ENCODE results near the gene RFX7.
A peak's percentile ranks its signal among the peaks of the same experiment; 100 is the strongest.

Gene RFX7

DNA sequence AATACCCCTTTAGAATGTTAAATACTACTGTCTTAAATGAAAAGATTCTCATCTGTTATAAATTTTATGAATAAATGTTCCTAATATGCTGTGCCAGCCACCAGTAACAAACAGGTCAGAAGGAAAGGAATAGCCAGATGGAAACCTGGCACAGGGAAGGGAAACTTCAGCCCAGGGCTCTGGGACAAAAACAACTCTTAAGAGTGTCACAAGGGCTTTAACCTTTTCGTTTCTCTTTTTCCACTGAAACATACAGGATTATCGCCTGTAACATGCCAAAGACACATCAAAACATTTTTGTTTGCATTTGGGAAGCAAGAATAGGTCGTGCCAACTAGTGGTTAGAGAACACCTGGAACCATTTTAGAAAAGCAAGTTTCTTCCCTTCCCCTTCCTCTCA, 141.2 kb downstream of the RFX7 start:
- WGBS, result 95% methylated on average over 2 of the region's 3 CpGs
- no peak overlapping the region for H2BK120ac ChIP-seq (ENCODE audit: low read depth, low read length)

DNA sequence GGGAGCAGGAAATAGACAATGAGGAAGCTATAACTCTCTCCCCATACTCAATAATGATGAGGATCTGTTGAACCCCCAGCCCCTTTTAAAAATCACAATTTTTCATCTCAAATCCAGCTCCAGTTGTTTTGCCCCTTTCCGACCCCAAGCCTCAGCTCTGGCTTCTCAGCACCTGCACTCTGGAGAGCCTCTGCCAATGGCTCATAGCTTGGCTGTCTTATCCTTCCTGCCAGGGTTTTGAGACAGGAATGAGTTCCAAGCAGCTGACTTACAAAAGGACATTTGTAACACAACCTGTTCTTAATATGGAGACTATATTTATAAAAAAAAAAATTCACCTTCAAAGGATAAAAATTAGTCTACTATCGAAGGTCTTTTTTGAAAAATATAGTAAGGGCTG, 144.4 kb downstream of the RFX7 start:
- Histone ChIP-seq H2AFZ (ENCODE audit: low read depth, low read length) (no peak overlapping the region), H3K79me1 (replicated peaks; ENCODE audit: low read length, poor library complexity, severe bottlenecking) (peaks cover 10% of the 10 kb centered on the region), H2AK5ac (ENCODE audit: low read length, severe bottlenecking) (no peak overlapping the region), H4K91ac (ENCODE audit: low read length) (no peak overlapping the region), H2BK12ac (ENCODE audit: low read length in 2 of 2) (no peak overlapping the region), H3K9ac (ENCODE audit: low read length) (no peak overlapping the region), H3K4me3 (ENCODE audit: insufficient read depth in 1 of 2, low read depth in 1 of 2, low read length in 2 of 2) (no peak overlapping the region), H4K8ac (ENCODE audit: low read length) (no peak overlapping the region), H3K4me1 (ENCODE audit: control insufficient read depth, insufficient read depth, low read depth, low read length) (no peaks in the 10 kb centered on the region), H3K27ac (ENCODE audit: low read length, poor library complexity, severe bottlenecking) (no peak overlapping the region), H3K4ac (ENCODE audit: low read depth in 1 of 2, low read length in 2 of 2) (no peak overlapping the region), H3K9me3 (ENCODE audit: control insufficient read depth, low read length) (no peaks in the 10 kb centered on the region), H3K23ac (ENCODE audit: low read length in 2 of 2) (no peak overlapping the region), H3K4me2 (ENCODE audit: low read length, poor library complexity, severe bottlenecking) (no peak overlapping the region), H2BK5ac (ENCODE audit: low read depth, low read length, poor library complexity, severe bottlenecking) (no peak overlapping the region), H3K36me3 (ENCODE audit: control insufficient read depth in 1 of 2, insufficient read depth in 2 of 2, low read depth in 1 of 2, low read length in 2 of 2) (peaks cover 19 to 80% of the 10 kb centered on the region in 2 experiments), H3K18ac (ENCODE audit: low read depth in 1 of 2, low read length in 2 of 2) (no peak overlapping the region), H2BK15ac (ENCODE audit: low read depth, poor library complexity, severe bottlenecking) (no peak overlapping the region), H3K14ac (ENCODE audit: low read length in 2 of 2) (no peak overlapping the region), H2BK120ac (ENCODE audit: low read depth, low read length) (no peak overlapping the region), H3K27me3 (ENCODE audit: control insufficient read depth in 1 of 2, insufficient read depth in 1 of 2, low read length in 2 of 2) (no peaks in the 10 kb centered on the region)
- DNase-seq, result no peak
- WGBS, result 96% methylated on average over 1 of the region's 2 CpGs

More for the DNA sequence above, 141.2 kb downstream of the RFX7 start:
- H4K8ac ChIP-seq (ENCODE audit: low read length), result no peak overlapping the region
- H2AFZ ChIP-seq (ENCODE audit: low read depth, low read length), result no peak overlapping the region
- H3K27me3 ChIP-seq (ENCODE audit: control insufficient read depth in 1 of 2, insufficient read depth in 1 of 2, low read length in 2 of 2), result no peaks in the 10 kb centered on the region
- H3K14ac ChIP-seq (ENCODE audit: low read length in 2 of 2), result no peak overlapping the region
- H3K9me3 ChIP-seq (ENCODE audit: control insufficient read depth, low read length), result no peaks in the 10 kb centered on the region
- no peak overlapping the region for H3K9ac ChIP-seq (ENCODE audit: low read length)
- H3K4me2 ChIP-seq (ENCODE audit: low read length, poor library complexity, severe bottlenecking), result no peak overlapping the region
- H2BK15ac ChIP-seq (ENCODE audit: low read depth, poor library complexity, severe bottlenecking), result no peak overlapping the region
- no peak for DNase-seq
- H2BK12ac ChIP-seq (ENCODE audit: low read length in 2 of 2), result no peak overlapping the region
- H2AK5ac ChIP-seq (ENCODE audit: low read length, severe bottlenecking), result no peak overlapping the region
- H3K23ac ChIP-seq (ENCODE audit: low read length in 2 of 2), result no peak overlapping the region
- H3K27ac ChIP-seq (ENCODE audit: low read length, poor library complexity, severe bottlenecking), result no peak overlapping the region
- H3K79me1 ChIP-seq (replicated peaks; ENCODE audit: low read length, poor library complexity, severe bottlenecking), result peaks cover 10% of the 10 kb centered on the region
- no peak overlapping the region for H3K4ac ChIP-seq (ENCODE audit: low read depth in 1 of 2, low read length in 2 of 2)
- no peak overlapping the region for H3K18ac ChIP-seq (ENCODE audit: low read depth in 1 of 2, low read length in 2 of 2)
- peaks cover under 1 to 54% of the 10 kb centered on the region in 2 experiments for H3K36me3 ChIP-seq (ENCODE audit: control insufficient read depth in 1 of 2, insufficient read depth in 2 of 2, low read depth in 1 of 2, low read length in 2 of 2)
- H2BK5ac ChIP-seq (ENCODE audit: low read depth, low read length, poor library complexity, severe bottlenecking), result no peak overlapping the region
- no peak overlapping the region for H4K91ac ChIP-seq (ENCODE audit: low read length)
- H3K4me1 ChIP-seq (ENCODE audit: control insufficient read depth, insufficient read depth, low read depth, low read length), result no peaks in the 10 kb centered on the region
- no peak overlapping the region for H3K4me3 ChIP-seq (ENCODE audit: insufficient read depth in 1 of 2, low read depth in 1 of 2, low read length in 2 of 2)

DNA sequence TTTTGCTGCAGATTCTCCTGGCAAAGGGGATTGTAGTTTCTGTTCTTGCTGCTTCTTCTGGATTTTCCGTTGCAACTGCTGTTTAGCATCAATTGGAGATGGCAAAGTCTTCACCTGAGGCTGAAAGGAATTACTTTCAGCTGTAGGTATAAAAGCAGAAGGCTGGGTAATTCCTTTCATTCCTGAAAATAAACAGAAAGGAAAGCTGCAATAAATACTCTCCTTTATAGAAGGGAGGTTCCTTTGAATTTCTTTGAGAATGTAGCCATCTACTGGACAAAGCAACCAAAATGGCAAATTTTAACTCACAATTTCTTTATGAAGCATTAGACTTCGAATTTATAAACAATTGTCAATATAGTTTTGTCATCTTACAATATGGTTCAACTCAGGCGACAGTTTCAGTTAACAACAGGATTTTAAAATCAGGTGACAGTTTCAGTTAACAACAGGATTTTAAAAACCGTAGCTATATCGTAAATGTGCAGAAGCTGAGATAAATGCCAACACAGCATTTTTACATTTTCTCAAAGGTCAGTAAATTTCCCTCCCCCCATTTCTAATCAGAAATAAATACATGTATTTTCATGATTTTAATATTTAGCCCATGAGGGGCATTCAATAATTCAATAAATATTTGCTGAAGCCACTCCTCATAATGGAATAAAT, 145.3 kb downstream of the RFX7 start:
- 98% methylated on average over 5 of the region's 5 CpGs for whole genome bisulfite sequencing
- no peak overlapping the region for H2AFZ ChIP-seq (ENCODE audit: low read depth, low read length)

DNA sequence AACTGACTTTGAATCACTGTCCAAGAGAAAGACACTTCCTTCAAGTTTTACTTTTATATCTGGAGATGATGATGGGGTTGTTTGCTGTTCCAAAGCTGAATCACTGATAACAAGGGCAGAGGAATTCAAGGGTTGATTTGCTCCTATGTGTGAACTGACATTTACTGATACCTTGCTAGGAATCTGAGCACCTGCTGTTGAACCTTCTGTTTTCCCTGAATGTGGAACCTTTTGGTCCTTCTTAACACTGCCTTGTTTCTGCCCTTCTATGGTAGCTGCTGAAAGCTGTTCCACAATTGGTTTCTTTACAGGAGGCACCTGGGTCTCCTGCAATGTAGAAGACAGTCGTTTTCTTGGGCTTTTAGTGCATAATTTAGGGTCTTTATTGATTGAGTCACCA, 148.3 kb downstream of the RFX7 start:
- H3K4me1 ChIP-seq (ENCODE audit: control insufficient read depth, insufficient read depth, low read depth, low read length), result no peaks in the 10 kb centered on the region
- H3K79me1 ChIP-seq (replicated peaks; ENCODE audit: low read length, poor library complexity, severe bottlenecking), result peaks cover 5% of the 10 kb centered on the region
- H3K4me3 ChIP-seq (ENCODE audit: insufficient read depth in 1 of 2, low read depth in 1 of 2, low read length in 2 of 2), result no peak overlapping the region
- no peak overlapping the region for H3K9ac ChIP-seq (ENCODE audit: low read length)
- H3K14ac ChIP-seq (ENCODE audit: low read length in 2 of 2), result no peak overlapping the region
- no peaks in the 10 kb centered on the region for H3K27me3 ChIP-seq (ENCODE audit: control insufficient read depth in 1 of 2, insufficient read depth in 1 of 2, low read length in 2 of 2)
- H2BK15ac ChIP-seq (ENCODE audit: low read depth, poor library complexity, severe bottlenecking), result no peak overlapping the region
- H2BK12ac ChIP-seq (ENCODE audit: low read length in 2 of 2), result no peak overlapping the region
- H2AFZ ChIP-seq (ENCODE audit: low read depth, low read length), result no peak overlapping the region
- H2BK5ac ChIP-seq (ENCODE audit: low read depth, low read length, poor library complexity, severe bottlenecking), result no peak overlapping the region
- no peak for DNase-seq
- H4K91ac ChIP-seq (ENCODE audit: low read length), result no peak overlapping the region
- no peak overlapping the region for H3K4me2 ChIP-seq (ENCODE audit: low read length, poor library complexity, severe bottlenecking)
- peaks cover 24 to 91% of the 10 kb centered on the region in 2 experiments for H3K36me3 ChIP-seq (ENCODE audit: control insufficient read depth in 1 of 2, insufficient read depth in 2 of 2, low read depth in 1 of 2, low read length in 2 of 2)
- H3K4ac ChIP-seq (ENCODE audit: low read depth in 1 of 2, low read length in 2 of 2), result no peak overlapping the region
- no peaks in the 10 kb centered on the region for H3K9me3 ChIP-seq (ENCODE audit: control insufficient read depth, low read length)
- 42% methylated on average over 1 of the region's 1 CpG for WGBS
- no peak overlapping the region for H3K18ac ChIP-seq (ENCODE audit: low read depth in 1 of 2, low read length in 2 of 2)
- no peak overlapping the region for H3K23ac ChIP-seq (ENCODE audit: low read length in 2 of 2)
- no peak overlapping the region for H2AK5ac ChIP-seq (ENCODE audit: low read length, severe bottlenecking)
- H2BK120ac ChIP-seq (ENCODE audit: low read depth, low read length), result no peak overlapping the region
- no peak overlapping the region for H4K8ac ChIP-seq (ENCODE audit: low read length)
- H3K27ac ChIP-seq (ENCODE audit: low read length, poor library complexity, severe bottlenecking), result no peak overlapping the region

More for the DNA sequence above, 145.3 kb downstream of the RFX7 start:
- Histone ChIP-seq H3K9me3 (ENCODE audit: control insufficient read depth, low read length) (no peaks in the 10 kb centered on the region), H3K4ac (ENCODE audit: low read depth in 1 of 2, low read length in 2 of 2) (no peak overlapping the region), H3K18ac (ENCODE audit: low read depth in 1 of 2, low read length in 2 of 2) (no peak overlapping the region), H3K27me3 (ENCODE audit: control insufficient read depth in 1 of 2, insufficient read depth in 1 of 2, low read length in 2 of 2) (no peaks in the 10 kb centered on the region), H3K23ac (ENCODE audit: low read length in 2 of 2) (no peak overlapping the region), H3K9ac (ENCODE audit: low read length) (peak overlapping the region; percentile 35), H3K27ac (ENCODE audit: low read length, poor library complexity, severe bottlenecking) (no peak overlapping the region), H3K4me1 (ENCODE audit: control insufficient read depth, insufficient read depth, low read depth, low read length) (no peaks in the 10 kb centered on the region), H2BK12ac (ENCODE audit: low read length in 2 of 2) (no peak overlapping the region), H3K36me3 (ENCODE audit: control insufficient read depth in 1 of 2, insufficient read depth in 2 of 2, low read depth in 1 of 2, low read length in 2 of 2) (peaks cover 24 to 80% of the 10 kb centered on the region in 2 experiments), H2BK15ac (ENCODE audit: low read depth, poor library complexity, severe bottlenecking) (no peak overlapping the region), H2BK120ac (ENCODE audit: low read depth, low read length) (no peak overlapping the region), H4K8ac (ENCODE audit: low read length) (no peak overlapping the region), H3K14ac (ENCODE audit: low read length in 2 of 2) (no peak overlapping the region), H3K4me3 (ENCODE audit: insufficient read depth in 1 of 2, low read depth in 1 of 2, low read length in 2 of 2) (no peak overlapping the region), H4K91ac (ENCODE audit: low read length) (no peak overlapping the region), H2AK5ac (ENCODE audit: low read length, severe bottlenecking) (no peak overlapping the region), H2BK5ac (ENCODE audit: low read depth, low read length, poor library complexity, severe bottlenecking) (no peak overlapping the region), H3K4me2 (ENCODE audit: low read length, poor library complexity, severe bottlenecking) (no peak overlapping the region), H3K79me1 (replicated peaks; ENCODE audit: low read length, poor library complexity, severe bottlenecking) (peaks cover 9% of the 10 kb centered on the region)
- DNase-seq, result peak; percentile 6

Data from mesenchymal stem cell (in vitro differentiated cells and primary cell).